GM12891 (cell line): ENCODE measurements around the gene RPS24.

Experiments
- PAX5 ChIP-seq: IDR thresholded peaks from 2 replicates; pipeline ENCODE4 v1.6.1; 2011; ENCODE audit warnings: low read length, moderate library complexity, mild to moderate bottlenecking; ENCODE audit not compliant: insufficient read depth, severe bottlenecking
- POLR2A ChIP-seq: IDR thresholded peaks from 2 replicates; pipeline ENCODE4 v1.6.1; 2011; ENCODE audit warnings: low read depth, low read length, control low read depth
- POLR2AphosphoS5 ChIP-seq: IDR thresholded peaks from 2 replicates; pipeline ENCODE4 v1.6.1; 2011; ENCODE audit warnings: low read depth, low read length, control low read depth
- POU2F2 ChIP-seq: IDR thresholded peaks from 2 replicates; pipeline ENCODE4 v1.6.1; 2011; ENCODE audit warnings: low read depth, mild to moderate bottlenecking, control low read depth, low read length, moderate library complexity
- SPI1 ChIP-seq: IDR thresholded peaks from 2 replicates; pipeline ENCODE4 v1.6.1; 2011; ENCODE audit warnings: low read depth, low read length, control low read depth
- TAF1 ChIP-seq: IDR thresholded peaks from 2 replicates; pipeline ENCODE4 v1.6.1; 2011; ENCODE audit warnings: low read depth, low read length, control low read depth

GRCh38 chr10:78079411-78079810 lies 45.7 kb downstream of the RPS24 start:
- no peak for TF ChIP-seq POLR2A
- TF ChIP-seq TAF1 = no peak
- TF ChIP-seq POLR2AphosphoS5 = no peak
- TF ChIP-seq SPI1 = no peak
- TF ChIP-seq PAX5 = no peak
- no peak for TF ChIP-seq POU2F2
